ENCODE results near the gene UBR7.

Gene UBR7

GRCh38 chr14:93262446-93262845, 55.4 kb downstream of the UBR7 start:
- DNase-seq, result no peak

GRCh38 chr14:93263416-93263815, 56.4 kb downstream of the UBR7 start:
- DNase-seq, result no peak

- no peak for DNase-seq
These were observed 59.1 kb downstream of the UBR7 start for GRCh38 chr14:93266127-93266526.

GRCh38 chr14:93267149-93267711, 60.2 kb downstream of the UBR7 start:
- no peak for DNase-seq

GRCh38 chr14:93268406-93268805, 61.4 kb downstream of the UBR7 start:
- DNase-seq, result no peak

GRCh38 chr14:93269341-93270068, 62.4 kb downstream of the UBR7 start:
- DNase-seq, result peak; percentile 68

- no peak for DNase-seq
These were observed 64.1 kb downstream of the UBR7 start for GRCh38 chr14:93271111-93271510.

GRCh38 chr14:93274055-93274806, 67.2 kb downstream of the UBR7 start:
- no peak for DNase-seq

- no peak for DNase-seq
These were observed 69.1 kb downstream of the UBR7 start for GRCh38 chr14:93276031-93276716.
